Activated CD8-positive, alpha-beta memory T cell treated with anti-CD3 and anti-CD28 coated beads, Interleukin-2, amount 50 U/mL, for 24 hours (primary cell): ENCODE data around the gene TMPRSS4.

ENCODE experiments used
- DNase-seq: peaks from one replicate; pipeline ENCODE4 v3.0.0-alpha.2; 2020; ENCODE audit errors: extremely low read depth

The TMPRSS4 gene

GRCh38 chr11:118153976-118154375 lies 77.1 kb downstream of the TMPRSS4 start:
- DNase-seq, result no peak

- no peak for DNase-seq
Observed at GRCh38 chr11:118154641-118155040, 77.8 kb downstream of the TMPRSS4 start.

- DNase-seq, result no peak
Observed at GRCh38 chr11:118155776-118156530, 79.1 kb downstream of the TMPRSS4 start.

GRCh38 chr11:118156531-118157185 lies 79.8 kb downstream of the TMPRSS4 start:
- no peak for DNase-seq

GRCh38 chr11:118157186-118157895 lies 80.5 kb downstream of the TMPRSS4 start:
- no peak for DNase-seq

GRCh38 chr11:118161786-118162185 lies 84.9 kb downstream of the TMPRSS4 start:
- no peak for DNase-seq

GRCh38 chr11:118162846-118163245 lies 86.0 kb downstream of the TMPRSS4 start:
- DNase-seq, result no peak

GRCh38 chr11:118163494-118163893 lies 86.6 kb downstream of the TMPRSS4 start:
- no peak for DNase-seq

GRCh38 chr11:118164885-118165284 lies 88.0 kb downstream of the TMPRSS4 start:
- DNase-seq, result no peak

- DNase-seq, result no peak
Observed at GRCh38 chr11:118166641-118167040, 89.8 kb downstream of the TMPRSS4 start.

GRCh38 chr11:118167253-118167652 lies 90.4 kb downstream of the TMPRSS4 start:
- DNase-seq, result no peak

- no peak for DNase-seq
Observed at GRCh38 chr11:118167906-118168305, 91.0 kb downstream of the TMPRSS4 start.

GRCh38 chr11:118168316-118168715 lies 91.4 kb downstream of the TMPRSS4 start:
- DNase-seq, result no peak

- no peak for DNase-seq
Observed at GRCh38 chr11:118168751-118169150, 91.9 kb downstream of the TMPRSS4 start.

GRCh38 chr11:118169300-118170140 lies 92.6 kb downstream of the TMPRSS4 start:
- DNase-seq, result no peak

- no peak for DNase-seq
Observed at GRCh38 chr11:118170231-118170630, 93.4 kb downstream of the TMPRSS4 start.

- DNase-seq, result no peak
Observed at GRCh38 chr11:118170882-118171268, 94.0 kb downstream of the TMPRSS4 start.
